A549 (cell line): ENCODE data around the gene TRAPPC12. TPM values are rescaled to one million over a fixed set of nuclear protein-coding genes. Genes with fewer than 3 reads are reported as not detected.
A peak's percentile ranks its signal among the peaks of the same experiment; 100 is the strongest.
"Not testable (repeated sequence)": the region's sequence is repeated elsewhere in the genome, so short reads cannot be mapped to it uniquely, and the experiment has no call there.

Experiments used
- ATAC-seq, 2 experiments: fragments of 200-7000 bp in 1 of 2; fragments of >200 bp in 1 of 2; cut with Nextera tagmentation in 1 of 2; cut with Tn5 transposase in 1 of 2; 3 replicates each; pipeline versions ENCODE4 v1.8.0 to v1.9.1; 2018 to 2020; ENCODE audit warnings: mild to moderate bottlenecking in 1 of 2, moderate library complexity in 1 of 2
- CTCF ChIA-PET: fragments of 300-600 bp; sonication (Branson Sonifier 250); formaldehyde crosslinking; extraction: SDS; loops from one replicate; lab custom pipeline; 2021; ENCODE audit warnings: antibody characterized with exemption, inconsistent platforms; lab: Yijun Ruan, JAX
- POLR2A ChIA-PET: fragments of 350-600 bp; formaldehyde crosslinking; extraction: SDS; loops from one replicate; lab custom pipeline; 2021; ENCODE audit warnings: antibody characterized with exemption, inconsistent platforms; lab: Yijun Ruan, JAX
- DNase-seq, 2 experiments: peaks; one replicate each; pipeline versions ENCODE4 v3.0.0 to v3.0.0-alpha.2; 2011 to 2016; ENCODE audit warnings: low read depth in 1 of 2, low spot score in 1 of 2
- FAIRE-seq: peaks from 2 replicates; lab custom pipeline; 2011; peaks lifted over from hg19 to GRCh38; lab: Jason Lieb, UNC
- H3K27ac ChIP-seq, 2 experiments: fragments of >200 bp; sonication (Bioruptor Twin); formaldehyde crosslinking; 3 replicates each; pipeline ENCODE4 v1.5.1; 2016 to 2017
- H3K4me1 ChIP-seq: fragments of >200 bp; sonication (Bioruptor Twin); formaldehyde crosslinking; 3 replicates; pipeline ENCODE4 v1.6.1; 2016
- H3K4me2 ChIP-seq: fragments of >200 bp; sonication (Bioruptor Twin); formaldehyde crosslinking; 3 replicates; pipeline ENCODE4 v1.6.1; 2016
- H3K4me3 ChIP-seq: fragments of >200 bp; sonication (Bioruptor Twin); formaldehyde crosslinking; 3 replicates; pipeline ENCODE4 v1.5.1; 2016
- H3K9me3 ChIP-seq: fragments of >200 bp; sonication (Bioruptor Twin); formaldehyde crosslinking; 3 replicates; pipeline ENCODE4 v1.6.1; 2016
- CBX8 ChIP-seq: fragments of 200-600 bp; sonication (generic); IDR thresholded peaks from 2 replicates; pipeline ENCODE4 v1.6.1; 2016
- CHD2 ChIP-seq: fragments of 150-350 bp; IDR thresholded peaks from 2 replicates; pipeline ENCODE4 v1.6.1; 2014; ENCODE audit warnings: low read length; ENCODE audit not compliant: partially characterized antibody
- CHD4 ChIP-seq: fragments of 200-600 bp; sonication (generic); IDR thresholded peaks from 2 replicates; pipeline ENCODE4 v1.6.1; 2016; ENCODE audit warnings: antibody characterized with exemption, mild to moderate bottlenecking, borderline replicate concordance
- EHF ChIP-seq: fragments of 250-450 bp; sonication (Bioruptor Pico); IDR thresholded peaks from 2 replicates; pipeline ENCODE4 v1.5.0; 2020; ENCODE audit warnings: mild to moderate bottlenecking
- EHMT2 ChIP-seq: fragments of 200-600 bp; sonication (generic); IDR thresholded peaks from 2 replicates; pipeline ENCODE4 v1.6.1; 2016; ENCODE audit warnings: antibody characterized with exemption, low read depth, mild to moderate bottlenecking, moderate library complexity
- EP300 ChIP-seq, 2 experiments: fragments of >200 bp; sonication (Bioruptor Twin); formaldehyde crosslinking; IDR thresholded peaks; 2 replicates in 1 of 2; 3 replicates in 1 of 2; pipeline ENCODE4 v1.6.1; 2016 to 2017
- FOSB ChIP-seq: fragments of 250-450 bp; sonication (Bioruptor Pico); IDR thresholded peaks from 2 replicates; pipeline ENCODE4 v1.5.0; 2020; ENCODE audit warnings: mild to moderate bottlenecking, moderate library complexity
- FOSL2 ChIP-seq, 2 experiments: fragments of 450-650 bp in 1 of 2; fragments of >200 bp in 1 of 2; sonication (Bioruptor Twin) in 1 of 2; formaldehyde crosslinking; IDR thresholded peaks; 2 replicates each; pipeline versions ENCODE4 v1.5.0 to v1.6.1; 2016 to 2020; ENCODE audit warnings: mild to moderate bottlenecking in 1 of 2, moderate library complexity in 1 of 2
- GATA3 ChIP-seq: IDR thresholded peaks from 2 replicates; pipeline ENCODE4 v1.6.1; 2012; ENCODE audit warnings: borderline replicate concordance
- HDAC2 ChIP-seq: fragments of 200-600 bp; sonication (generic); IDR thresholded peaks from 2 replicates; pipeline ENCODE4 v1.6.1; 2016
- HMGXB4 ChIP-seq: fragments of 250-450 bp; sonication (Bioruptor Pico); IDR thresholded peaks from 2 replicates; pipeline ENCODE4 v1.5.0; 2021; ENCODE audit warnings: mild to moderate bottlenecking, moderate library complexity, borderline replicate concordance
- HOXB13 ChIP-seq: fragments of 250-450 bp; sonication (Bioruptor Pico); IDR thresholded peaks from 2 replicates; pipeline ENCODE4 v1.5.0; 2020; ENCODE audit warnings: low read depth, mild to moderate bottlenecking, moderate library complexity
- KDM1A ChIP-seq: fragments of 200-600 bp; sonication (generic); IDR thresholded peaks from 2 replicates; pipeline ENCODE4 v1.6.1; 2016; ENCODE audit warnings: low read depth, mild to moderate bottlenecking
- KDM5A ChIP-seq: fragments of 200-600 bp; sonication (generic); IDR thresholded peaks from 2 replicates; pipeline ENCODE4 v1.6.1; 2016; ENCODE audit warnings: antibody characterized with exemption, mild to moderate bottlenecking
- MAFK ChIP-seq: fragments of 450-650 bp; IDR thresholded peaks from 2 replicates; pipeline ENCODE4 v1.6.1; 2014; ENCODE audit not compliant: partially characterized antibody
- MAZ ChIP-seq: fragments of 150-350 bp; IDR thresholded peaks from 2 replicates; pipeline ENCODE4 v1.6.1; 2014; ENCODE audit warnings: antibody characterized with exemption, low read depth, low read length, borderline replicate concordance
- MYC ChIP-seq: IDR thresholded peaks from 2 replicates; pipeline ENCODE4 v1.6.1; 2012; ENCODE audit warnings: mild to moderate bottlenecking, inconsistent platforms, low read length, improper control_type of control experiment, borderline replicate concordance
- NFE2L2 ChIP-seq: fragments of 150-350 bp; conservative IDR thresholded peaks from 2 replicates; pipeline ENCODE4 v1.6.1; 2014; ENCODE audit warnings: low read length
- NR3C1 ChIP-seq: fragments of >200 bp; sonication (Bioruptor Twin); formaldehyde crosslinking; IDR thresholded peaks from 3 replicates; pipeline ENCODE4 v1.6.1; 2017
- PHF8 ChIP-seq: fragments of 200-600 bp; sonication (generic); IDR thresholded peaks from 2 replicates; pipeline ENCODE4 v1.6.1; 2016; ENCODE audit warnings: low read depth, mild to moderate bottlenecking, antibody characterized with exemption, moderate library complexity, borderline replicate concordance
- RAD21 ChIP-seq, 2 experiments: fragments of >200 bp in 1 of 2; sonication (Bioruptor Twin) in 1 of 2; formaldehyde crosslinking in 1 of 2; IDR thresholded peaks in 1 of 2; conservative IDR thresholded peaks in 1 of 2; 2 replicates in 1 of 2; 3 replicates in 1 of 2; pipeline ENCODE4 v1.6.1; 2012 to 2018; ENCODE audit warnings: inconsistent platforms in 1 of 2
- RARB ChIP-seq: fragments of 250-450 bp; sonication (Bioruptor Pico); IDR thresholded peaks from 2 replicates; pipeline ENCODE4 v1.8.0; 2021; ENCODE audit warnings: mild to moderate bottlenecking, moderate library complexity
- RCOR1 ChIP-seq: fragments of 150-350 bp; IDR thresholded peaks from 2 replicates; pipeline ENCODE4 v1.6.1; 2014; ENCODE audit warnings: antibody characterized with exemption, low read length, low read depth
- SMC3 ChIP-seq: fragments of >200 bp; sonication (Bioruptor Twin); formaldehyde crosslinking; IDR thresholded peaks from 3 replicates; pipeline ENCODE4 v1.6.1; 2018; ENCODE audit warnings: inconsistent platforms
- SREBF2 ChIP-seq: fragments of 450-650 bp; IDR thresholded peaks from 2 replicates; pipeline ENCODE4 v1.6.1; 2014; ENCODE audit warnings: mild to moderate bottlenecking, moderate library complexity
- TP53 ChIP-seq: fragments of 250-450 bp; sonication (Bioruptor Pico); IDR thresholded peaks from 2 replicates; pipeline ENCODE4 v1.5.0; 2021; ENCODE audit warnings: mild to moderate bottlenecking, moderate library complexity
- ZC3H11A ChIP-seq: fragments of 450-650 bp; IDR thresholded peaks from 2 replicates; pipeline ENCODE4 v1.6.1; 2014; ENCODE audit warnings: antibody characterized with exemption, mild to moderate bottlenecking
- ZFP36 ChIP-seq: fragments of 450-650 bp; IDR thresholded peaks from 2 replicates; pipeline ENCODE4 v1.6.1; 2014; ENCODE audit warnings: borderline replicate concordance; ENCODE audit not compliant: partially characterized antibody
- WGBS: methylation state at CpG from one replicate; pipeline ENCODE4 v1.1.6; 2017; ENCODE audit errors: missing lambda C conversion rate; 5-methylcytosine and 5-hydroxymethylcytosine counted together
- polyA plus RNA-seq, 4 experiments: library from polyadenylated mRNA; depleted of rRNA in 3 of 4; stranded (reverse); fragments of >200 nt; fragmentation: RNase III in 1 of 4; extraction: RNeasy Plus Mini Kit Qiagen cat#74134 plus additional on column Dnase treatment in 1 of 4; gene quantifications; 2 replicates in 3 of 4; 3 replicates in 1 of 4; pipeline ENCODE4 v1.2.3, GENCODE V29; 2011 to 2017
- TF ChIP-seq, protein P1 (sequence below): fragments of >200 bp; sonication (Bioruptor Twin); formaldehyde crosslinking; IDR thresholded peaks from 3 replicates; pipeline ENCODE4 v1.5.1; 2016
- TF ChIP-seq, protein P2 (sequence below): fragments of >200 bp; sonication (Bioruptor Twin); formaldehyde crosslinking; IDR thresholded peaks from 3 replicates; pipeline ENCODE4 v1.6.1; 2016

Gene TRAPPC12
- polyA plus RNA-seq, 2 of the 4 experiments (the other 2 are of a cell fraction), result 42.3 to 55.0 TPM

DNA sequence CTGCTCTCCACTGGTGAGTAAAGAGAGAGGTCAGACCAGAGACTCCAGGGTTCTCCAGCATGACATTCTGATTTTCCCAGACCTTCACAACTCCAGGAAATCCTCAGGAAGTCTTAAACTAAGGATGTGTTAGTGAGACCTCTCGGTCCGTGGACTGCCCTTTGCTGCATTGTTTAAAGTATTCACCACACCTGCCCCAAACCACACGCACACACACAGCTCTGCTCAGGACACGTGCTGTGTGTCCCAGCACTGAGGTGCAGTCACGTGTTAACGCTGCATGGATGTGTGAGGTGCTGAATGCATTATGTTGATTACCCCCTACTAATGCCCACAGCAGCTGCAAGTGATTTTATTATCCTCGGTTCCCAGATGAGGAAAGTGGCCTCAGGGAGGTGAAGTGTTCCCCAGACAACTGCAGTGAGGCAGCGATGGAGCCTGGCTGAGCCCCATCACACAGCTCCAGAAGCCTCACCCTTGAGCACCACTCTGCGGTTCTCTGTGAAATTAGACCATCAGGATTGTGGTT is 68.4 kb downstream of the TRAPPC12 start:
- ChIA-PET CTCF (interaction anchor here (1.7 to 4.2 kb wide), 3 partner anchors 13 to 24 kb away, joined by 4 to 28 read pairs (median 5); no protein-coding TSS in a partner anchor), POLR2A (no interaction called here)
- Histone ChIP-seq H3K9me3 (no peaks in the 10 kb centered on the region), H3K4me2 (no peak overlapping the region), H3K27ac (no peak overlapping the region), H3K4me3 (no peak overlapping the region), H3K4me1 (no peaks in the 10 kb centered on the region)
- FAIRE-seq (no peak), DNase-seq (no peak), ATAC-seq (no peak)
- WGBS, result 86% methylated on average over 9 of the region's 9 CpGs
- TF ChIP-seq EHMT2 (no peak), EHF (CRISPR knock-in tag) (no peak), HDAC2 (no peak), HMGXB4 (no peak), ZC3H11A (no peak), ZFP36 (no peak), GATA3 (no peak), RARB (CRISPR knock-in tag) (no peak), EP300 (IDR thresholded peaks at IDR 0.05) (no peak), RAD21 (conservative IDR thresholded peaks at IDR 0.05 in 1 of 2, IDR thresholded peaks at IDR 0.05 in 1 of 2) (no peak), NR3C1 (no peak), RCOR1 (no peak), MAZ (no peak), HOXB13 (CRISPR knock-in tag) (no peak), PHF8 (no peak), KDM1A (no peak), SMC3 (no peak), CHD2 (no peak), SREBF2 (no peak)
- TF ChIP-seq, all 56 proteins: peak for 0

- H3K9me3 ChIP-seq, H3K4me1 ChIP-seq, POLR2A ChIA-PET, H3K27ac ChIP-seq, FAIRE-seq, H3K4me3 ChIP-seq, H3K4me2 ChIP-seq, DNase-seq: not testable (repeated sequence)
- CTCF ChIA-PET, result interaction anchor here (1.9 to 4.2 kb wide), 2 partner anchors 13 to 15 kb away, joined by 5 to 28 read pairs; no protein-coding TSS in a partner anchor
- 87% methylated on average over 35 of the region's 35 CpGs for WGBS
- ATAC-seq, result peak in 1 of 2 experiments; percentile 13; a peak in 1 of 6 replicates
These were observed 69.0 kb downstream of the TRAPPC12 start for GRCh38 chr2:3448441-3448911.

GRCh38 chr2:3449086-3449485 is 69.6 kb downstream of the TRAPPC12 start:
- CTCF ChIA-PET, result interaction anchor here (1.0 to 4.2 kb wide), 2 partner anchors 12 to 25 kb away, joined by 4 to 28 read pairs; no protein-coding TSS in a partner anchor
- POLR2A ChIA-PET, result no interaction called here
- no peak overlapping the region for H3K27ac ChIP-seq
- no peak overlapping the region for H3K4me3 ChIP-seq
- ATAC-seq, result no peak
- DNase-seq, result no peak
- H3K4me2 ChIP-seq, result no peak overlapping the region
- FAIRE-seq, result no peak
- TF ChIP-seq MAFK (no peak), NFE2L2 (no peak), CHD2 (no peak), EHMT2 (no peak), FOSB (CRISPR knock-in tag) (no peak), FOSL2 (IDR thresholded peaks at IDR 0.05) (no peak), FOSL2 (CRISPR knock-in tag; IDR thresholded peaks at IDR 0.05) (no peak), CHD4 (no peak), KDM5A (no peak), RAD21 (conservative IDR thresholded peaks at IDR 0.05 in 1 of 2, IDR thresholded peaks at IDR 0.05 in 1 of 2) (no peak), CBX8 (no peak), SREBF2 (no peak), NR3C1 (no peak), TP53 (CRISPR knock-in tag) (no peak), MYC (no peak), KDM1A (no peak), SMC3 (no peak)
- TF ChIP-seq, protein P1, sequence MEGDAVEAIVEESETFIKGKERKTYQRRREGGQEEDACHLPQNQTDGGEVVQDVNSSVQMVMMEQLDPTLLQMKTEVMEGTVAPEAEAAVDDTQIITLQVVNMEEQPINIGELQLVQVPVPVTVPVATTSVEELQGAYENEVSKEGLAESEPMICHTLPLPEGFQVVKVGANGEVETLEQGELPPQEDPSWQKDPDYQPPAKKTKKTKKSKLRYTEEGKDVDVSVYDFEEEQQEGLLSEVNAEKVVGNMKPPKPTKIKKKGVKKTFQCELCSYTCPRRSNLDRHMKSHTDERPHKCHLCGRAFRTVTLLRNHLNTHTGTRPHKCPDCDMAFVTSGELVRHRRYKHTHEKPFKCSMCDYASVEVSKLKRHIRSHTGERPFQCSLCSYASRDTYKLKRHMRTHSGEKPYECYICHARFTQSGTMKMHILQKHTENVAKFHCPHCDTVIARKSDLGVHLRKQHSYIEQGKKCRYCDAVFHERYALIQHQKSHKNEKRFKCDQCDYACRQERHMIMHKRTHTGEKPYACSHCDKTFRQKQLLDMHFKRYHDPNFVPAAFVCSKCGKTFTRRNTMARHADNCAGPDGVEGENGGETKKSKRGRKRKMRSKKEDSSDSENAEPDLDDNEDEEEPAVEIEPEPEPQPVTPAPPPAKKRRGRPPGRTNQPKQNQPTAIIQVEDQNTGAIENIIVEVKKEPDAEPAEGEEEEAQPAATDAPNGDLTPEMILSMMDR, result no peak
- TF ChIP-seq, protein P2, sequence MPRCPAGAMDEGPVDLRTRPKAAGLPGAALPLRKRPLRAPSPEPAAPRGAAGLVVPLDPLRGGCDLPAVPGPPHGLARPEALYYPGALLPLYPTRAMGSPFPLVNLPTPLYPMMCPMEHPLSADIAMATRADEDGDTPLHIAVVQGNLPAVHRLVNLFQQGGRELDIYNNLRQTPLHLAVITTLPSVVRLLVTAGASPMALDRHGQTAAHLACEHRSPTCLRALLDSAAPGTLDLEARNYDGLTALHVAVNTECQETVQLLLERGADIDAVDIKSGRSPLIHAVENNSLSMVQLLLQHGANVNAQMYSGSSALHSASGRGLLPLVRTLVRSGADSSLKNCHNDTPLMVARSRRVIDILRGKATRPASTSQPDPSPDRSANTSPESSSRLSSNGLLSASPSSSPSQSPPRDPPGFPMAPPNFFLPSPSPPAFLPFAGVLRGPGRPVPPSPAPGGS, result no peak
- TF ChIP-seq, all 56 proteins: peak for 0
- no peaks in the 10 kb centered on the region for H3K9me3 ChIP-seq
- 88% methylated on average over 13 of the region's 13 CpGs for WGBS
- H3K4me1 ChIP-seq, result no peaks in the 10 kb centered on the region
